ENCODE measurements around the gene HKDC1. TPM values are rescaled to one million over a fixed set of nuclear protein-coding genes. Genes with fewer than 3 reads are reported as not detected.

Gene HKDC1
- total RNA-seq, 1 experiment from 2014 or later = 1.7 TPM

DNA sequence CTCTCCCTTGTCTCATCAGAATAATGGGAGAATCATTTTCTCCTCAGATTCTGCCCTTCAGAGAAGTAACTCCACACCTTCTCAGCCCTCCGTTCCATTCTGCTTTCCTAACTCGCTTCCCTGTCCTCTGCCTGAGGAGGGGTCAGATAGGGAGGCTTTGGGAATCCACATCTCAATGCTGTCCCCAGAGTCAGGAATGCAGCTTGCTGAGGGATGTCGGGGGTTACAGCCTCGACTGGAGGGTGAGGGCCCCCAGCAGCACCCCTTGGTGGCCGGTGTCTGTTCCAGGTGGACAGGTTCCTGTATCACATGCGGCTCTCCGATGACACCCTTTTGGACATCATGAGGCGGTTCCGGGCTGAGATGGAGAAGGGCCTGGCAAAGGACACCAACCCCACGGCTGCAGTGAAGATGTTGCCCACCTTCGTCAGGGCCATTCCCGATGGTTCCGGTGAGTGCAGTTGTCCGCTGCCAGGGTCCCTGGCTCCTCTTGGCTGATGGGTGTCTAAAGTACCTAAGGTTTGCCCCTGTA, 6.9 kb downstream of the HKDC1 start:
- POLR2A ChIA-PET = no interaction called here
- ATAC-seq = no peak
- no peak overlapping the region for H2AFZ ChIP-seq (ENCODE audit: low read depth, low read length, poor library complexity, severe bottlenecking)
- H4K20me1 ChIP-seq (ENCODE audit: insufficient read depth) = no peaks in the 10 kb centered on the region
- peaks cover 27 to 58% of the 10 kb centered on the region in 2 experiments for H3K4me1 ChIP-seq (ENCODE audit: control insufficient read depth in 1 of 2, insufficient read depth in 2 of 2, low read length in 2 of 2)
- no peaks in the 10 kb centered on the region for H3K9me3 ChIP-seq (ENCODE audit: control insufficient read depth in 1 of 2, insufficient read depth in 1 of 2, low read depth in 1 of 2, low read length in 2 of 2)
- no peak for TF ChIP-seq SIN3A (IDR thresholded peaks at IDR 0.05; ENCODE audit: low read depth)
- CTCF ChIA-PET = interaction anchor here (1.6 kb wide), 1 partner anchor 181 kb away, joined by 4 read pairs; no protein-coding TSS in a partner anchor
- no peaks in the 10 kb centered on the region for H3K9me2 ChIP-seq (ENCODE audit: insufficient read depth)
- no peaks in the 10 kb centered on the region for H3K27me3 ChIP-seq (ENCODE audit: insufficient read depth, low read length)
- H3K4me2 ChIP-seq (ENCODE audit: low read length) = no peak overlapping the region
- no peaks in the 10 kb centered on the region for H3K79me2 ChIP-seq (ENCODE audit: insufficient read depth, low read length)
- no peaks in the 10 kb centered on the region for H3K36me3 ChIP-seq (ENCODE audit: control insufficient read depth in 1 of 2, insufficient read depth in 2 of 2, low read length in 2 of 2)
- no peak for DNase-seq (ENCODE audit: low read depth, low spot score)
- no peak overlapping the region for H3K4me3 ChIP-seq (replicated peaks in 1 of 2; ENCODE audit: low read depth in 1 of 2, low read length in 2 of 2)
- RAD21 ChIA-PET (ENCODE audit: low non-redundant PET in 1 of 2, low total read pairs in 2 of 2, uncharacterized antibody in 2 of 2, unreplicated experiment in 2 of 2) = no interaction called here
- no peak overlapping the region for H3K9ac ChIP-seq (ENCODE audit: low read length)
- intact Hi-C loops (cut with micrococcal nuclease) = no loop called here
- H3K27ac ChIP-seq (ENCODE audit: low read depth, low read length) = no peak overlapping the region
- BruUV-seq (replicated peaks) = no TSS peak

DNA sequence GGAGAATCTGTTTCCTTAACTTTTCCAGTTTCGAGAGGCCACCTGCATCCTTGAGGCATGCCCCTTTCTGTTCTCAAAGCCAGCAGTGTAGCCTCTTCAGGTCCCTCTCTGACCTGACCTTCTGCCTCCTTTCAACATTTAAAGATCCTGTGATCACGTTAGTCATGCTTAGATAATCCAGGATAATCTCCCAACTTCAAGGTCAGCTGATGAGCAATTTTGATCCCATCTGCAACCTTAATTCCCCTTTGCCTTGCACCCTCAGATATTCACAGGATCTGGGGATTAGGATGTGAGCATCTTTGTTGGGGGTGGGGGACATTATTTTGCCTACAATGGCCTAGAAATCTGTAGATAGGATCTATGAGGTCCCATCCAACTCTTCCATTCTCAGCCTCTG, 8.0 kb downstream of the HKDC1 start:
- Histone ChIP-seq H3K4me3 (replicated peaks in 1 of 2; ENCODE audit: low read depth in 1 of 2, low read length in 2 of 2) (no peak overlapping the region), H3K4me2 (ENCODE audit: low read length) (no peak overlapping the region), H3K9me2 (ENCODE audit: insufficient read depth) (no peaks in the 10 kb centered on the region), H3K27ac (ENCODE audit: low read depth, low read length) (no peak overlapping the region), H4K20me1 (ENCODE audit: insufficient read depth) (no peaks in the 10 kb centered on the region), H3K79me2 (ENCODE audit: insufficient read depth, low read length) (no peaks in the 10 kb centered on the region), H3K4me1 (ENCODE audit: control insufficient read depth in 1 of 2, insufficient read depth in 2 of 2, low read length in 2 of 2) (peaks cover 25 to 58% of the 10 kb centered on the region in 2 experiments), H3K9ac (ENCODE audit: low read length) (no peak overlapping the region), H2AFZ (ENCODE audit: low read depth, low read length, poor library complexity, severe bottlenecking) (no peak overlapping the region), H3K9me3 (ENCODE audit: control insufficient read depth in 1 of 2, insufficient read depth in 1 of 2, low read depth in 1 of 2, low read length in 2 of 2) (no peaks in the 10 kb centered on the region), H3K27me3 (ENCODE audit: insufficient read depth, low read length) (no peaks in the 10 kb centered on the region), H3K36me3 (ENCODE audit: control insufficient read depth in 1 of 2, insufficient read depth in 2 of 2, low read length in 2 of 2) (no peaks in the 10 kb centered on the region)
- POLR2A ChIA-PET = no interaction called here
- DNase-seq (ENCODE audit: low read depth, low spot score) (no peak), ATAC-seq (no peak)
- intact Hi-C loops (cut with micrococcal nuclease) = no loop called here
- RAD21 ChIA-PET (ENCODE audit: low non-redundant PET in 1 of 2, low total read pairs in 2 of 2, uncharacterized antibody in 2 of 2, unreplicated experiment in 2 of 2) = no interaction called here
- CTCF ChIA-PET = interaction anchor here (1.0 kb wide), 1 partner anchor 165 kb away, joined by 3 read pairs; no protein-coding TSS in a partner anchor
- BruUV-seq (replicated peaks) = no TSS peak
- TF ChIP-seq TCF7L2 (IDR thresholded peaks at IDR 0.05; ENCODE audit: borderline replicate concordance, extremely low read depth, insufficient read depth, insufficient read length) (no peak), FOSL1 (IDR thresholded peaks at IDR 0.05; ENCODE audit: low read depth) (no peak), JUND (IDR thresholded peaks at IDR 0.05) (no peak), ELF1 (IDR thresholded peaks at IDR 0.05; ENCODE audit: borderline replicate concordance, low read depth) (no peak), SRF (IDR thresholded peaks at IDR 0.05; ENCODE audit: low read depth) (no peak), EZH2 (IDR thresholded peaks at IDR 0.05) (no peak), SIN3A (IDR thresholded peaks at IDR 0.05; ENCODE audit: low read depth) (no peak)
- TF ChIP-seq, protein P1, sequence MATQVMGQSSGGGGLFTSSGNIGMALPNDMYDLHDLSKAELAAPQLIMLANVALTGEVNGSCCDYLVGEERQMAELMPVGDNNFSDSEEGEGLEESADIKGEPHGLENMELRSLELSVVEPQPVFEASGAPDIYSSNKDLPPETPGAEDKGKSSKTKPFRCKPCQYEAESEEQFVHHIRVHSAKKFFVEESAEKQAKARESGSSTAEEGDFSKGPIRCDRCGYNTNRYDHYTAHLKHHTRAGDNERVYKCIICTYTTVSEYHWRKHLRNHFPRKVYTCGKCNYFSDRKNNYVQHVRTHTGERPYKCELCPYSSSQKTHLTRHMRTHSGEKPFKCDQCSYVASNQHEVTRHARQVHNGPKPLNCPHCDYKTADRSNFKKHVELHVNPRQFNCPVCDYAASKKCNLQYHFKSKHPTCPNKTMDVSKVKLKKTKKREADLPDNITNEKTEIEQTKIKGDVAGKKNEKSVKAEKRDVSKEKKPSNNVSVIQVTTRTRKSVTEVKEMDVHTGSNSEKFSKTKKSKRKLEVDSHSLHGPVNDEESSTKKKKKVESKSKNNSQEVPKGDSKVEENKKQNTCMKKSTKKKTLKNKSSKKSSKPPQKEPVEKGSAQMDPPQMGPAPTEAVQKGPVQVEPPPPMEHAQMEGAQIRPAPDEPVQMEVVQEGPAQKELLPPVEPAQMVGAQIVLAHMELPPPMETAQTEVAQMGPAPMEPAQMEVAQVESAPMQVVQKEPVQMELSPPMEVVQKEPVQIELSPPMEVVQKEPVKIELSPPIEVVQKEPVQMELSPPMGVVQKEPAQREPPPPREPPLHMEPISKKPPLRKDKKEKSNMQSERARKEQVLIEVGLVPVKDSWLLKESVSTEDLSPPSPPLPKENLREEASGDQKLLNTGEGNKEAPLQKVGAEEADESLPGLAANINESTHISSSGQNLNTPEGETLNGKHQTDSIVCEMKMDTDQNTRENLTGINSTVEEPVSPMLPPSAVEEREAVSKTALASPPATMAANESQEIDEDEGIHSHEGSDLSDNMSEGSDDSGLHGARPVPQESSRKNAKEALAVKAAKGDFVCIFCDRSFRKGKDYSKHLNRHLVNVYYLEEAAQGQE (IDR thresholded peaks at IDR 0.05; ENCODE audit: low read depth) = no peak
